Neuron (in vitro differentiated cells): ENCODE results near the gene ADD2.

Experiments used
- H2AFZ ChIP-seq: one replicate; pipeline ENCODE4 v1.6.1; 2013; ENCODE audit warnings: low read depth, mild to moderate bottlenecking, inconsistent platforms, low read length, moderate library complexity
- H3K27me3 ChIP-seq: one replicate; pipeline ENCODE4 v1.6.1; 2013; ENCODE audit warnings: low read length; ENCODE audit not compliant: insufficient read depth
- H3K36me3 ChIP-seq: one replicate; pipeline ENCODE4 v1.6.1; 2013; ENCODE audit warnings: low read length; ENCODE audit not compliant: insufficient read depth
- H3K4me1 ChIP-seq: one replicate; pipeline ENCODE4 v1.6.1; 2013; ENCODE audit warnings: low read length; ENCODE audit not compliant: insufficient read depth
- H3K4me3 ChIP-seq: 2 replicates; pipeline ENCODE4 v1.5.1; 2013; ENCODE audit warnings: mild to moderate bottlenecking, low read length, moderate library complexity
- H3K9me3 ChIP-seq: one replicate; pipeline ENCODE4 v1.6.1; 2013; ENCODE audit warnings: low read length

ADD2 gene

DNA sequence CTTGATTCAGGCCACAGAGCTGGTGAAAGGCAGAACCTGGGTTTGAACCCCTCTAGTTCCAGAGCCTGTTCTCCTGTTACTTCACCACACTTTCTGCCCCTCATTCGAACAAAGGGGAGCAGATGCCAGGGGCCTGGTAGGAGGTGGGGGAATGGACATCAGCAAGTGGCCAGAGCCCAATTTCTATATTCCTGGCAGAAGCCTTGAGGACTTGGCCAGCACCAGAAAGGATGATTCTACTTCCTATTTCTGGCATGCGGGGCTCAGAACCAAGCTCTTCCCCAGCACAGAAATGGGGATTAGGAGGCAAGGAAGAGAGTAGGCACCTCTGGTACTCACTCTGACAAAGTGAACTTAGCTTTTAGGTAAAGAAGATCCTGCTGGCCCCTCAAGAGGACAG lies 49.3 kb downstream of the ADD2 start:
- peaks cover 43% of the 10 kb centered on the region for H3K4me1 ChIP-seq
- H3K27me3 ChIP-seq: no peaks in the 10 kb centered on the region
- peaks cover 3% of the 10 kb centered on the region for H3K36me3 ChIP-seq
- no peak overlapping the region for H3K4me3 ChIP-seq
- no peaks in the 10 kb centered on the region for H3K9me3 ChIP-seq
- H2AFZ ChIP-seq: no peak overlapping the region

GRCh38 chr2:70718241-70718640 lies 49.8 kb downstream of the ADD2 start:
- Histone ChIP-seq H3K27me3 (no peaks in the 10 kb centered on the region), H3K36me3 (peaks cover 3% of the 10 kb centered on the region), H2AFZ (no peak overlapping the region), H3K4me3 (no peak overlapping the region), H3K4me1 (peaks cover 41% of the 10 kb centered on the region), H3K9me3 (no peaks in the 10 kb centered on the region)

GRCh38 chr2:70717431-70718038 lies 50.5 kb downstream of the ADD2 start:
- H3K27me3 ChIP-seq: no peaks in the 10 kb centered on the region
- H3K4me3 ChIP-seq: no peak overlapping the region
- no peaks in the 10 kb centered on the region for H3K9me3 ChIP-seq
- H2AFZ ChIP-seq: no peak overlapping the region
- peaks cover 41% of the 10 kb centered on the region for H3K4me1 ChIP-seq
- peaks cover 10% of the 10 kb centered on the region for H3K36me3 ChIP-seq

- Histone ChIP-seq H3K4me3 (no peak overlapping the region), H2AFZ (no peak overlapping the region), H3K36me3 (peaks cover 13% of the 10 kb centered on the region), H3K9me3 (no peaks in the 10 kb centered on the region), H3K27me3 (no peaks in the 10 kb centered on the region), H3K4me1 (peaks cover 41% of the 10 kb centered on the region)
Observed at GRCh38 chr2:70716951-70717350, 51.0 kb downstream of the ADD2 start.

DNA sequence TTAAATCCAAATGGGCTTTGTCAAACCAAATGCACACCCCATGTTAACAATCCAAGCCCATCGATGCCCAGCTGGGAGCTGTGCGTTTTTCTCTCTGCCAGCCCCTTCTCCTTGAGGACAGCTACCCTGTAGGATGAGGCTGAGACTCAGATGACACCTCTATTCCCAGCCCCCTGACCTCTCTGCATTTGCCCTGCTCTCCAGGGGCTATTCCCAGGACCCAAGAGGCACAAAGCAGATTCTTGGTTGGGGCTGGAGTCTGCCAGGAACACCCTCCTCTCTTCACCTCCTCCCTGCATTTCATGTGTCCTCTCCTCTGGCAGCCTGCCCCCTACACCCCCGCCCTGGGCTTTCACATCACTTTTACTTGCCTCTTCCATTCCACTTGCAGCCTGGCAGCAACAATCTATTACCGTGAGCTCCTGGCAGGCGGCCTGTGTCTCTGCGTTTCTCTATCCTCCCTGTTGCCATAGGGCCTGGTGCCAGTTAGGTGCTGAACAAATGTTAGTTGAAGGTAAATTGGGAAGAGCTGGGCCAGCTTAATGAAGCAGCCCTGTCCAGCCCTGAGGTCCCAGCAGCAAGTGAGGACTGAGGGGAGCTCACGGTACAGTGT lies 51.8 kb downstream of the ADD2 start:
- Histone ChIP-seq H3K27me3 (no peaks in the 10 kb centered on the region), H3K36me3 (peaks cover 20% of the 10 kb centered on the region), H3K4me1 (peaks cover 41% of the 10 kb centered on the region), H3K9me3 (no peaks in the 10 kb centered on the region), H2AFZ (no peak overlapping the region), H3K4me3 (no peak overlapping the region)

- Histone ChIP-seq H3K9me3 (no peaks in the 10 kb centered on the region), H2AFZ (no peak overlapping the region), H3K27me3 (no peaks in the 10 kb centered on the region), H3K4me1 (peaks cover 41% of the 10 kb centered on the region), H3K4me3 (no peak overlapping the region), H3K36me3 (peaks cover 25% of the 10 kb centered on the region)
Observed at GRCh38 chr2:70715071-70715985, 52.7 kb downstream of the ADD2 start.

DNA sequence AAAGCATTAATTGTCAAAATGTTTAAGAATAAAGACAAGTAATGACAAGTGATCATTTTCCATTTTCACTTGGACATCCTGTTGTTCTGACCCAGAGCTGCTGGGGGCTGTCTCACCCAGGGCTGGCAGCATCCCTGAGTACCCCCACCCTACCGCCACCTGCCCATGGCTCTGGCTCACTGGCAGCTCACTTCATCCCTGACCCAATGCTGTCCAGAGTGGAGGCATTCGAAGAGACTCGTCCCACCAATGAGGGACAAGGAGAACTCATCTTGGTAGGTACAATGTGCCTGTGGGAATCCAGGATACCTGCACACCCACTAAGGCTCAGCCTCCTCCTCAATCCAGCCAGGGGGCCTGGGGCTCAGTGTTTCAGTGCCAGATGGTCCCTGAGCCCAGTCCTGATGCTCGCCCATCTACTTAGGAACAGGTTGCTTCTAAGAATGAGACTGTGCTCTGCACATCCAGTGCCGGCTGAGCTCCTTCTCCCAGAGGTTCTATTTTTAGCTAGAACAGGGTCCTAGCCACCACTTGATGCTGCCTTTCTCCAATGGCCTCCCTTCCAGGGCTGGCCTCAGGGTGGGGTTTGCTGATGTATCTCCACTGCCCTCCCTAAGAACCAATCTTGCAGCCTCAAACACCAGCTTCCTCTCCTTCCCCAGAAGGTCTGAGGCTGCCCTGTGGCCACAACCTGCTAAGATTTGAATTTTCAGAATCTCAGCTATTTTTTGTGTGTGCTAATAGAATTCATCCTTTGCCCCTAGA lies 53.7 kb downstream of the ADD2 start:
- Histone ChIP-seq H3K4me1 (peaks cover 41% of the 10 kb centered on the region), H2AFZ (no peak overlapping the region), H3K4me3 (no peak overlapping the region), H3K9me3 (no peaks in the 10 kb centered on the region), H3K27me3 (no peaks in the 10 kb centered on the region), H3K36me3 (peaks cover 31% of the 10 kb centered on the region)

DNA sequence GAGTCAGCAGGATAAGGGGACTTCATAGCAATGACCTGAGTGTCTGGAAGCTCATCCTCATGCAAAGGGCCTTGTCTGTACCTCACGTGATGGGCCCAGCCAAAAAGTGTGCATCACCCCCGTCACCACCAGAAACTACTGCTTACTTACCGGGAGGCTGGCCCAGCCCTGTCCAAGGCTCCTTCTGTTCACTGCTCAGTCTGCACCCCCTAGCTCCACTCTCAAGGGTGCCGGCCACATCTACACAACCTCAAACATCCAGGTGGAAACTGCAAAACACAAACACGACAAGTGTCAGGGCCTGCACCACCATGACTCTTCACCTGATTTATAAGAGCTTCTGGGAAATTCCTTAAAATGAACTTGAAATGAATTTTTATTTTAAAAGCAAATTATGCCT lies 55.1 kb downstream of the ADD2 start:
- Histone ChIP-seq H3K9me3 (no peaks in the 10 kb centered on the region), H3K4me1 (peaks cover 41% of the 10 kb centered on the region), H3K36me3 (peaks cover 43% of the 10 kb centered on the region), H2AFZ (no peak overlapping the region), H3K4me3 (no peak overlapping the region), H3K27me3 (no peaks in the 10 kb centered on the region)

GRCh38 chr2:70711191-70711590 lies 56.8 kb downstream of the ADD2 start:
- H3K27me3 ChIP-seq: no peaks in the 10 kb centered on the region
- no peak overlapping the region for H3K4me3 ChIP-seq
- H3K4me1 ChIP-seq: peaks cover 27% of the 10 kb centered on the region
- H3K36me3 ChIP-seq: peaks cover 60% of the 10 kb centered on the region
- H3K9me3 ChIP-seq: no peaks in the 10 kb centered on the region
- H2AFZ ChIP-seq: no peak overlapping the region

- H3K4me3 ChIP-seq: no peak overlapping the region
- H3K27me3 ChIP-seq: no peaks in the 10 kb centered on the region
- H3K4me1 ChIP-seq: peaks cover 17% of the 10 kb centered on the region
- no peaks in the 10 kb centered on the region for H3K9me3 ChIP-seq
- H3K36me3 ChIP-seq: peaks cover 71% of the 10 kb centered on the region
- no peak overlapping the region for H2AFZ ChIP-seq
Observed at GRCh38 chr2:70710038-70710690, 57.8 kb downstream of the ADD2 start.

DNA sequence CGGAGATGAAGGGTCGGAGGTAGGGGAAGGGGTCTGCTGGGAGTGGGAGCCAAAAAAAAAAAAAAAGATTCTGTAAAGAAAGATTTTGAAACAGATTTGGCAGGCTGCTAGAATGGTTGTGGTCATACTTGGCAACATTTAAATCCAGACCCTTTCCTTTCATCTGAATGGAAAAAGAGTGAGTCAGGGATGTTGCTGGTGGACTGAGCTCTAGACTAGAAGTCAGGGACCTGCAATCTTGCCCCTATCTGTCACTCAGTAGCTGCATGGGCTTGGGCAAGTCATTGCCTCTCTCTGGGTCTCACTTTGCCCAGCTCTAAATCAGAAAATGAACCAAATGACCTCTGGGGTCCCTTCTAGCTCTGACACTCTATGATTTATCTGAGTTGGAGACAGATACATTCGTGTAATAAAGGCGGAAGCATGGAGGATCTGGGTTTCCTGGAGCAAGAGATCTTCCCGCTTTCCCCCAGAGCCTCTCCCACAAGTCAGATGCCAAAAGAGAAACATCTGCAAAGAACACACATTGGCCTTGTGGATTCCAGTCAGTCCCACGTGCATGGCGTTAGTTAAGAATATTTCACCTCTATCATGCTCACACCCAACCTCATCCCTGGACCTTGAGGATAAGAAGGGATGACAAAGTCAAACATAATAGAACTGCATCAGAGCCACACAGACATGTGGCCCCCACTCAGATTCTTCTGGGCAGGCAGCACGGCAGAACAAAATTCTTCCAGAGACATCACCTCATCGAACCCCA lies 58.5 kb downstream of the ADD2 start:
- Histone ChIP-seq H2AFZ (no peak overlapping the region), H3K36me3 (peaks cover 77% of the 10 kb centered on the region), H3K4me3 (no peak overlapping the region), H3K27me3 (no peaks in the 10 kb centered on the region), H3K4me1 (peaks cover 9% of the 10 kb centered on the region), H3K9me3 (no peaks in the 10 kb centered on the region)
